IPS-NIHi7 (cell line): ENCODE measurements around the gene MAP3K13.

Source experiments
- DNase-seq: peaks from one replicate; pipeline ENCODE4 v3.0.0; 2012; ENCODE audit warnings: mixed read lengths; ENCODE audit errors: extremely low spot score

The MAP3K13 gene

GRCh38 chr3:185508335-185508991, 145.5 kb downstream of the MAP3K13 start:
- no peak for DNase-seq

GRCh38 chr3:185511711-185512110, 148.8 kb downstream of the MAP3K13 start:
- DNase-seq: no peak

- DNase-seq: no peak
Measured at GRCh38 chr3:185517387-185518130, 154.6 kb downstream of the MAP3K13 start.

- DNase-seq: no peak
Measured at GRCh38 chr3:185519021-185519420, 156.1 kb downstream of the MAP3K13 start.

- no peak for DNase-seq
Measured at GRCh38 chr3:185521349-185522138, 158.6 kb downstream of the MAP3K13 start.

GRCh38 chr3:185526349-185526951, 163.5 kb downstream of the MAP3K13 start:
- DNase-seq: no peak

GRCh38 chr3:185527364-185527763, 164.4 kb downstream of the MAP3K13 start:
- DNase-seq: no peak

- no peak for DNase-seq
Measured at GRCh38 chr3:185528532-185528931, 165.6 kb downstream of the MAP3K13 start.

- DNase-seq: no peak
Measured at GRCh38 chr3:185530856-185531255, 167.9 kb downstream of the MAP3K13 start.

- DNase-seq: no peak
Measured at GRCh38 chr3:185532901-185533300, 170.0 kb downstream of the MAP3K13 start.

GRCh38 chr3:185534511-185534910, 171.6 kb downstream of the MAP3K13 start:
- no peak for DNase-seq

GRCh38 chr3:185537369-185537970, 174.5 kb downstream of the MAP3K13 start:
- no peak for DNase-seq
